Astrocyte of the spinal cord (primary cell): ENCODE data around the gene SLC15A4.

Experiments
- DNase-seq: peaks from one replicate; pipeline ENCODE4 v3.0.0; 2011; ENCODE audit warnings: low read depth, low spot score
- H3K4me3 ChIP-seq: 2 replicates; pipeline ENCODE4 v1.5.1; 2011; ENCODE audit warnings: low read depth, mild to moderate bottlenecking, low read length, moderate library complexity
- CTCF ChIP-seq: IDR thresholded peaks from 2 replicates; pipeline ENCODE4 v1.5.1; 2012; ENCODE audit warnings: low read depth, mild to moderate bottlenecking, low read length, inconsistent platforms
- in situ Hi-C: cut with HindIII; loops from 2 replicates; pipeline ENCODE4 v1.10.0; 2017; ENCODE audit warnings: low sequenced_read_pairs

Gene SLC15A4

GRCh38 chr12:128798571-128799341 lies 25.0 kb downstream of the SLC15A4 start:
- DNase-seq: no peak
- in situ Hi-C loops: no loop called here
- no peak for TF ChIP-seq CTCF
- no peak overlapping the region for H3K4me3 ChIP-seq

- in situ Hi-C loops: no loop called here
- no peak for TF ChIP-seq CTCF
- no peak overlapping the region for H3K4me3 ChIP-seq
- peak; percentile 64 for DNase-seq
Measured at GRCh38 chr12:128797119-128798118, 26.3 kb downstream of the SLC15A4 start.

- DNase-seq: no peak
Measured at GRCh38 chr12:128796439-128797118, 27.2 kb downstream of the SLC15A4 start.

GRCh38 chr12:128795530-128796361 lies 28.0 kb downstream of the SLC15A4 start:
- TF ChIP-seq CTCF: no peak

More at GRCh38 chr12:128796439-128797118, 27.2 kb downstream of the SLC15A4 start:
- H3K4me3 ChIP-seq: no peak overlapping the region
- in situ Hi-C loops: no loop called here
- TF ChIP-seq CTCF: no peak

GRCh38 chr12:128794661-128795529 lies 28.9 kb downstream of the SLC15A4 start:
- in situ Hi-C loops: no loop called here
- no peak for DNase-seq

More at GRCh38 chr12:128795530-128796361, 28.0 kb downstream of the SLC15A4 start:
- no peak overlapping the region for H3K4me3 ChIP-seq
- DNase-seq: no peak
- in situ Hi-C loops: no loop called here

More at GRCh38 chr12:128794661-128795529, 28.9 kb downstream of the SLC15A4 start:
- TF ChIP-seq CTCF: no peak
- H3K4me3 ChIP-seq: no peak overlapping the region
